ENCODE measurements around the gene PCDHGA4.
"Not testable (repeated sequence)": the region's sequence is repeated elsewhere in the genome, so short reads cannot be mapped to it uniquely, and the experiment has no call there.

The PCDHGA4 gene

GRCh38 chr5:141366016-141366896 lies 11.4 kb downstream of the PCDHGA4 start:
- TF ChIP-seq CTCF (IDR thresholded peaks at IDR 0.05; ENCODE audit: borderline replicate concordance, insufficient read depth, low read depth, low read length) = no peak
- H3K4me3 ChIP-seq (ENCODE audit: low read depth, low read length) = no peak overlapping the region

- peak; percentile 31; the same call in 1 of the 2 replicates for TF ChIP-seq CTCF (IDR thresholded peaks at IDR 0.05; ENCODE audit: borderline replicate concordance, insufficient read depth, low read depth, low read length)
- H3K4me3 ChIP-seq (ENCODE audit: low read depth, low read length) = no peak within 1 kb of the TSS
Observed at GRCh38 chr5:141369994-141370848, 15.4 kb downstream of the PCDHGA4 start, which contains the start of gene PCDHGB3. Gene PCDHGB3, plus strand, starts transcription at chr5:141370242. Its CDS starts 153 bp downstream, at chr5:141370395.

- H3K4me3 ChIP-seq (ENCODE audit: low read depth, low read length) = no peak overlapping the region
Observed at GRCh38 chr5:141371572-141372475, 17.0 kb downstream of the PCDHGA4 start.

GRCh38 chr5:141373673-141374317 lies 19.0 kb downstream of the PCDHGA4 start, which contains the start of gene PCDHGA6:
Gene PCDHGA6, plus strand, starts transcription at chr5:141373891. Its CDS starts 193 bp downstream, at chr5:141374084.
- H3K4me3 ChIP-seq (ENCODE audit: low read depth, low read length) = no peak within 1 kb of the TSS
- peak; percentile 24; the same call in 1 of the 2 replicates for TF ChIP-seq CTCF (IDR thresholded peaks at IDR 0.05; ENCODE audit: borderline replicate concordance, insufficient read depth, low read depth, low read length)

More at GRCh38 chr5:141371572-141372475, 17.0 kb downstream of the PCDHGA4 start:
- TF ChIP-seq CTCF (IDR thresholded peaks at IDR 0.05; ENCODE audit: borderline replicate concordance, insufficient read depth, low read depth, low read length) = no peak

- no peak overlapping the region for H3K4me3 ChIP-seq (ENCODE audit: low read depth, low read length)
- TF ChIP-seq CTCF (IDR thresholded peaks at IDR 0.05; ENCODE audit: borderline replicate concordance, insufficient read depth, low read depth, low read length) = no peak
Observed at GRCh38 chr5:141374627-141375026, 19.8 kb downstream of the PCDHGA4 start.

- not testable (repeated sequence) for H3K4me3 ChIP-seq (ENCODE audit: low read depth, low read length)
Observed at GRCh38 chr5:141375444-141376155, 20.8 kb downstream of the PCDHGA4 start.

All from GM12875 (cell line).